Measurements from ENCODE around the gene TAGAP.

Gene TAGAP

DNA sequence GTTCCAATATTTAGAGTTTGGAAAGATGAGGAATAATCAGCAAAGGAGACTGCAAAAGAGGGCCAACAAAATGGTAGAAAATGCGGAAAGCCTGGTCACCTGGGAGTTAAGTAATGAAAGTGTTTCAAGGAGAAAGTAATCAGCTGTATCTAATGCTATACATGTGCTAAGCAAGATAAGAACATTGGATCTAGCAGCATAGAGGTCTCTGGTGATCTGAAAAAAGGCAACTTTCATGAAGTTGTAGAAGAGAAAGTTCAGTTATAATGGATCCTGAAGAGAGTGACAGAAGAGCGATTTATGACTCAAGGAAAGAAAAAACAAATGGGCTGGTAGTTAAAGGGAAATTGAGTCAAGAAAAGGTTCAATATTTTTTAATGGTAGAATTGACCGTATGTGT is 40.2 kb downstream of the TAGAP start:
- no peak overlapping the region for H3K4me3 ChIP-seq (ENCODE audit: low read depth, low read length)
- TF ChIP-seq CTCF (IDR thresholded peaks at IDR 0.05; ENCODE audit: low read depth, low read length), result no peak
- no peak for DNase-seq (ENCODE audit: low read depth, low spot score)
- in situ Hi-C loops (cut with HindIII; ENCODE audit: low sequenced_read_pairs), result no loop called here

GRCh38 chr6:159002432-159003155 is 42.2 kb downstream of the TAGAP start:
- in situ Hi-C loops (cut with HindIII; ENCODE audit: low sequenced_read_pairs), result no loop called here
- no peak overlapping the region for H3K4me3 ChIP-seq (ENCODE audit: low read depth, low read length)
- TF ChIP-seq CTCF (IDR thresholded peaks at IDR 0.05; ENCODE audit: low read depth, low read length), result no peak

GRCh38 chr6:158999666-159000403 is 45.0 kb downstream of the TAGAP start, which contains the start of gene RSPH3:
TSS of gene RSPH3 (minus strand) at chr6:159000202. CDS start at chr6:158999550, 652 bp downstream.
- peak within 1 kb of the TSS; percentile 90 for H3K4me3 ChIP-seq (ENCODE audit: low read depth, low read length)
- in situ Hi-C loops (cut with HindIII; ENCODE audit: low sequenced_read_pairs), result no loop called here
- no peak for TF ChIP-seq CTCF (IDR thresholded peaks at IDR 0.05; ENCODE audit: low read depth, low read length)
- DNase-seq (ENCODE audit: low read depth, low spot score), result peak; percentile 94

More at GRCh38 chr6:159002432-159003155, 42.2 kb downstream of the TAGAP start:
- peak; percentile 27 for DNase-seq (ENCODE audit: low read depth, low spot score)

GRCh38 chr6:158999154-158999665 is 45.6 kb downstream of the TAGAP start:
- in situ Hi-C loops (cut with HindIII; ENCODE audit: low sequenced_read_pairs), result no loop called here
- TF ChIP-seq CTCF (IDR thresholded peaks at IDR 0.05; ENCODE audit: low read depth, low read length), result no peak
- peak; percentile 23 for DNase-seq (ENCODE audit: low read depth, low spot score)
- H3K4me3 ChIP-seq (ENCODE audit: low read depth, low read length), result peak overlapping the region; percentile 90

GRCh38 chr6:158996856-158997255 is 47.9 kb downstream of the TAGAP start:
- in situ Hi-C loops (cut with HindIII; ENCODE audit: low sequenced_read_pairs), result no loop called here
- no peak for TF ChIP-seq CTCF (IDR thresholded peaks at IDR 0.05; ENCODE audit: low read depth, low read length)
- H3K4me3 ChIP-seq (ENCODE audit: low read depth, low read length), result no peak overlapping the region
- no peak for DNase-seq (ENCODE audit: low read depth, low spot score)

GRCh38 chr6:158993639-158994038 is 51.2 kb downstream of the TAGAP start:
- no peak overlapping the region for H3K4me3 ChIP-seq (ENCODE audit: low read depth, low read length)
- no peak for TF ChIP-seq CTCF (IDR thresholded peaks at IDR 0.05; ENCODE audit: low read depth, low read length)
- in situ Hi-C loops (cut with HindIII; ENCODE audit: low sequenced_read_pairs), result no loop called here
- no peak for DNase-seq (ENCODE audit: low read depth, low spot score)

Measured in astrocyte of the spinal cord (primary cell).